H1 (cell line): Measurements from ENCODE around the gene SLC25A45. TPM values are rescaled to one million over a fixed set of nuclear protein-coding genes. Genes with fewer than 3 reads are reported as not detected.
"Not testable (repeated sequence)": the region's sequence is repeated elsewhere in the genome, so short reads cannot be mapped to it uniquely, and the experiment has no call there.

Experiments used
- CTCF ChIA-PET: fragments of 300-600 bp; sonication (Branson Sonifier 250); formaldehyde crosslinking; loops from one replicate; lab custom pipeline; 2021; ENCODE audit not compliant: partially characterized antibody; lab: Charles Lee
- POLR2A ChIA-PET: fragments of 300-600 bp; sonication (Branson Sonifier 250); formaldehyde crosslinking; loops from one replicate; lab custom pipeline; 2021; ENCODE audit warnings: inconsistent platforms; ENCODE audit not compliant: partially characterized antibody; lab: Charles Lee
- DNase-seq, 2 experiments: peaks; one replicate each; pipeline versions ENCODE4 v3.0.0 to v3.0.0-alpha.2; 2010 to 2022; ENCODE audit warnings: low spot score in 2 of 2, low read depth in 1 of 2, mixed read lengths in 1 of 2
- FAIRE-seq: peaks from 2 replicates; lab custom pipeline; 2011; peaks lifted over from hg19 to GRCh38; lab: Jason Lieb, UNC
- H2AFZ ChIP-seq: 2 replicates; pipeline ENCODE4 v1.8.1; 2012; ENCODE audit warnings: low read length, inconsistent platforms
- H2AK5ac ChIP-seq: 2 replicates; pipeline ENCODE4 v1.6.1; 2013; ENCODE audit warnings: low read depth, low read length
- H2BK120ac ChIP-seq: replicated peaks from 2 replicates; pipeline ENCODE3; 2013; ENCODE audit warnings: low read depth, low read length, inconsistent platforms
- H2BK12ac ChIP-seq: 2 replicates; pipeline ENCODE4 v1.6.1; 2013; ENCODE audit warnings: low read depth, low read length
- H2BK15ac ChIP-seq: 2 replicates; pipeline ENCODE4 v1.6.1; 2013; ENCODE audit warnings: low read length
- H2BK20ac ChIP-seq: 2 replicates; pipeline ENCODE4 v1.6.1; 2013; ENCODE audit warnings: low read length
- H2BK5ac ChIP-seq: 2 replicates; pipeline ENCODE4 v1.6.1; 2013; ENCODE audit warnings: low read depth, low read length
- H3K14ac ChIP-seq: 2 replicates; pipeline ENCODE4 v1.6.1; 2013; ENCODE audit warnings: inconsistent platforms; ENCODE audit not compliant: insufficient read length
- H3K18ac ChIP-seq: 2 replicates; pipeline ENCODE4 v1.6.1; 2013; ENCODE audit warnings: low read length; ENCODE audit errors: extremely low read depth
- H3K23ac ChIP-seq: 2 replicates; pipeline ENCODE4 v1.6.1; 2013; ENCODE audit warnings: inconsistent platforms; ENCODE audit not compliant: insufficient read length
- H3K23me2 ChIP-seq: 2 replicates; pipeline ENCODE4 v1.6.1; 2013; ENCODE audit warnings: low read depth, low read length
- H3K27ac ChIP-seq: 2 replicates; pipeline ENCODE4 v1.6.1; 2011; ENCODE audit warnings: low read depth, low read length, inconsistent platforms
- H3K27me3 ChIP-seq, 4 experiments: replicated peaks in 1 of 4; 1 replicate in 1 of 4; 2 replicates in 3 of 4; pipeline versions ENCODE4 v1.6.1 to v1.8.1; 2011 to 2013; ENCODE audit warnings: low read length in 3 of 4, mild to moderate bottlenecking in 3 of 4, inconsistent platforms in 2 of 4, mixed read lengths in 2 of 4, moderate library complexity in 1 of 4; ENCODE audit not compliant: control insufficient read depth in 3 of 4, insufficient read depth in 3 of 4; ENCODE audit errors: extremely low read depth in 1 of 4
- H3K36me3 ChIP-seq, 4 experiments: 2 replicates each; pipeline versions ENCODE4 v1.6.1 to v1.8.1; 2011 to 2013; ENCODE audit warnings: mild to moderate bottlenecking in 4 of 4, low read length in 3 of 4, moderate library complexity in 2 of 4, control low read depth in 1 of 4, inconsistent platforms in 1 of 4; ENCODE audit not compliant: insufficient read depth in 4 of 4, control insufficient read depth in 2 of 4
- H3K4ac ChIP-seq: replicated peaks from 2 replicates; pipeline ENCODE3; 2013; ENCODE audit warnings: low read length, low read depth, mixed read lengths, inconsistent platforms; ENCODE audit not compliant: insufficient read length
- H3K4me1 ChIP-seq, 4 experiments: replicated peaks in 1 of 4; 1 replicate in 1 of 4; 2 replicates in 3 of 4; pipeline versions ENCODE4 v1.6.1 to v1.8.1; 2011 to 2013; ENCODE audit warnings: low read length in 3 of 4, inconsistent platforms in 2 of 4, mixed read lengths in 1 of 4; ENCODE audit not compliant: insufficient read depth in 4 of 4, control insufficient read depth in 3 of 4
- H3K4me2 ChIP-seq, 2 experiments: 2 replicates each; pipeline versions ENCODE4 v1.6.1 to v1.8.1; 2011 to 2013; ENCODE audit warnings: low read depth in 2 of 2, low read length in 2 of 2, control low read depth in 1 of 2, inconsistent platforms in 1 of 2, mild to moderate bottlenecking in 1 of 2; ENCODE audit not compliant: insufficient read depth in 1 of 2
- H3K4me3 ChIP-seq, 4 experiments: fragments of 200-600, 300-600 bp in 1 of 4; sonication (generic), shearing (Covaris generic), sonication (Bioruptor Twin) in 1 of 4; 2 replicates each; pipeline versions ENCODE4 v1.5.1 to v1.8.1; 2011 to 2016; ENCODE audit warnings: low read length in 4 of 4, low read depth in 3 of 4, control low read depth in 2 of 4, inconsistent platforms in 2 of 4, mild to moderate bottlenecking in 2 of 4, mixed read lengths in 1 of 4, moderate library complexity in 1 of 4; ENCODE audit not compliant: insufficient read depth in 2 of 4; ENCODE audit errors: extremely low read depth in 1 of 4
- H3K56ac ChIP-seq: replicated peaks from 2 replicates; pipeline ENCODE3; 2013; ENCODE audit warnings: low read depth, mild to moderate bottlenecking, mixed read lengths, low read length, inconsistent platforms; ENCODE audit not compliant: insufficient read length
- H3K79me1 ChIP-seq: 2 replicates; pipeline ENCODE4 v1.6.1; 2013; ENCODE audit warnings: low read depth, low read length, control low read depth
- H3K79me2 ChIP-seq, 2 experiments: 2 replicates each; pipeline versions ENCODE4 v1.6.1 to v1.8.1; 2012 to 2013; ENCODE audit warnings: low read length in 2 of 2, mild to moderate bottlenecking in 2 of 2, inconsistent platforms in 1 of 2; ENCODE audit not compliant: insufficient read depth in 2 of 2, control insufficient read depth in 1 of 2
- H3K9ac ChIP-seq, 4 experiments: replicated peaks in 1 of 4; 1 replicate in 1 of 4; 2 replicates in 3 of 4; pipeline versions ENCODE4 v1.6.1 to v1.8.1; 2011 to 2013; ENCODE audit warnings: low read depth in 3 of 4, low read length in 3 of 4, control low read depth in 2 of 4, mild to moderate bottlenecking in 2 of 4, moderate library complexity in 2 of 4, inconsistent platforms in 1 of 4; ENCODE audit errors: extremely low read depth in 1 of 4
- H3K9me3 ChIP-seq, 2 experiments: 2 replicates each; pipeline versions ENCODE4 v1.6.1 to v1.8.1; 2012 to 2013; ENCODE audit warnings: mild to moderate bottlenecking in 2 of 2, moderate library complexity in 2 of 2, control low read depth in 1 of 2, inconsistent platforms in 1 of 2, low read depth in 1 of 2, low read length in 1 of 2, mixed read lengths in 1 of 2; ENCODE audit not compliant: insufficient read depth in 2 of 2
- H4K20me1 ChIP-seq, 2 experiments: replicated peaks in 1 of 2; 2 replicates each; pipeline versions ENCODE3 to v1.8.1; 2011 to 2013; ENCODE audit warnings: inconsistent platforms in 2 of 2, low read length in 2 of 2, mild to moderate bottlenecking in 1 of 2; ENCODE audit not compliant: insufficient read depth in 2 of 2, control insufficient read depth in 1 of 2
- H4K5ac ChIP-seq: 2 replicates; pipeline ENCODE4 v1.6.1; 2013; ENCODE audit warnings: low read length, low read depth, mixed read lengths, inconsistent platforms; ENCODE audit not compliant: insufficient read length
- H4K8ac ChIP-seq: 2 replicates; pipeline ENCODE4 v1.8.0; 2013; ENCODE audit warnings: mild to moderate bottlenecking, moderate library complexity, low read length, inconsistent platforms; ENCODE audit not compliant: insufficient read depth; ENCODE audit errors: extremely low read depth
- H4K91ac ChIP-seq: replicated peaks from 2 replicates; pipeline ENCODE3; 2013; ENCODE audit warnings: low read length, mixed read lengths, inconsistent platforms; ENCODE audit not compliant: insufficient read length
- whole genome bisulfite sequencing, 2 experiments: shearing (Covaris generic) in 1 of 2; methylation state at CpG; one replicate each; pipeline versions ENCODE4 v1.1.6 to v1.1.7; 2013 to 2015; ENCODE audit warnings: low lambda C conversion rate in 2 of 2, mixed read lengths in 2 of 2, inconsistent platforms in 1 of 2, low coverage in 1 of 2, missing lambda C conversion rate in 1 of 2; ENCODE audit not compliant: insufficient replicate concordance in 2 of 2, insufficient coverage in 1 of 2, insufficient read length in 1 of 2; ENCODE audit errors: extremely low coverage in 1 of 2, missing lambda C conversion rate in 1 of 2; 5-methylcytosine and 5-hydroxymethylcytosine counted together
- polyA plus RNA-seq, 7 experiments: library from polyadenylated mRNA; depleted of rRNA in 3 of 7; stranded (reverse) in 5 of 7; unstranded in 2 of 7; fragments of >200 nt in 5 of 7; fragments of 200-250 nt in 2 of 7; gene quantifications; 1 replicate in 5 of 7; 2 replicates in 1 of 7; 4 replicates in 1 of 7; pipeline versions ENCODE4 v1.2.1 to v1.2.3, GENCODE V29; 2011 to 2013; ENCODE audit warnings: missing spikeins in 2 of 7, mixed read lengths in 2 of 7
- total RNA-seq: library from RNA; stranded (reverse); fragmentation: NEBNext Ultra II Directional; extraction: Animal tissue kit (Norgen Biotek cat#: 25700); gene quantifications from 2 replicates; pipeline ENCODE4 v1.2.1, GENCODE V29; 2021

SLC25A45 gene
- total and polyA plus RNA-seq, 2 of the 8 experiments (the other 6 are each of a cell fraction or from before 2014, with no cell fraction given): 0.54 to 0.59 TPM

DNA sequence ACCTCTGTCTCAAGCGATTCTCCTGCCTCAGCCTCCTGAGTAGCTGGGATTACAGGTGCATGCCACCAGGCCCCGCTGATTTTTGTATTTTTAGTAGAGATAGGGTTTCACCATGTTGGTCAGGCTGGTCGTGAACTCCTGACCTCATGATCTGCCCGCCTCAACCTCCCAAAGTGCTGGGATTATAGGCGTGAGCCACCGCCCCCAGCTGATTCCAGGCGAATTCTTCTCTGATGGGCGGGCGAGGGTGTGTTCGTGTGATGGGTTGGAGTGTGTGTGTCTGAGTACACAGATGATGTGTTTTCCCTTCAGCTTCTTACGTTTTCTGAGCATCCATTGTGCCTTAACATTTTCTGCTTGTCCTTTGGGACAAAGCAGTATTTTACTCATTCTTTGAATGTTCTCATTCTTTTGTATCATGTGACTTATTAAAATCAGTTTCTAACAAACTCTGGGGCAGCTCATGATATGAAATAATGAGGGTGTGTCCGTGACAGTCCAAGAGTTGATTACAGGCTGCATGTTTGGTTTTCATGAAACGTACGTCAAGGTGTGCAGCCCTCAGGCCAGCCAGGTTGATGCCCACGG lies 30.7 kb upstream of the SLC25A45 start:
- H3K56ac ChIP-seq, H3K79me2 ChIP-seq, H2BK120ac ChIP-seq, H3K4ac ChIP-seq, H3K18ac ChIP-seq, DNase-seq, H4K5ac ChIP-seq, H2BK15ac ChIP-seq, H3K9ac ChIP-seq, H3K23me2 ChIP-seq, FAIRE-seq, H4K20me1 ChIP-seq, H3K9me3 ChIP-seq, H4K8ac ChIP-seq, H3K36me3 ChIP-seq, H4K91ac ChIP-seq, H3K27me3 ChIP-seq, H3K23ac ChIP-seq, H3K27ac ChIP-seq, H3K79me1 ChIP-seq, H2BK20ac ChIP-seq, H3K4me3 ChIP-seq, H2BK5ac ChIP-seq, H3K14ac ChIP-seq, H2BK12ac ChIP-seq, H2AFZ ChIP-seq, H2AK5ac ChIP-seq, H3K4me2 ChIP-seq: not testable (repeated sequence)
- WGBS, 2 experiments: 86% methylated on average over 15 of the region's 15 CpGs; no CpG with 5 or more reads in 1 of the 2 experiments
- ChIA-PET CTCF (interaction anchor here (1.2 to 22.8 kb wide), 5 partner anchors 12 to 98 kb away, joined by 3 to 430 read pairs (median 6); partner anchors contain the start of gene FRMD8), POLR2A (interaction anchor here (0.7 to 20.8 kb wide), 5 partner anchors 11 to 1143 kb away, joined by 3 to 826 read pairs (median 11); partner anchors contain the start of genes MALAT1 and NEAT1)
- H3K4me1 ChIP-seq: peaks cover 0 to 20% (median 11%) of the 10 kb centered on the region in 4 experiments; a peak in 6 of 7 replicates
